Stimulated activated memory B cell treated with anti-CD40 and anti-IgM and Interleukin-4, amounts not matched to agents 10 μg/mL and 1 μg/mL and 100 μg/mL, for 72 hours (primary cell): ENCODE measurements around the gene C1GALT1C1L.
"Not testable (repeated sequence)": the region's sequence is repeated elsewhere in the genome, so short reads cannot be mapped to it uniquely, and the experiment has no call there.

Experiments used
- ATAC-seq: fragments of 150-1000 bp; cut with Tn5 transposase; 2 replicates; pipeline ENCODE4 v1.10.0; 2021
- H3K27ac Mint-ChIP-seq: one replicate; pipeline ENCODE4 v1.8.0; 2022; ENCODE audit warnings: mild to moderate bottlenecking, mixed read lengths
- H3K27me3 Mint-ChIP-seq: one replicate; pipeline ENCODE4 v1.8.0; 2022; ENCODE audit warnings: mixed read lengths
- H3K36me3 Mint-ChIP-seq: one replicate; pipeline ENCODE4 v1.8.0; 2022; ENCODE audit warnings: mixed read lengths
- H3K4me1 Mint-ChIP-seq: one replicate; pipeline ENCODE4 v1.8.0; 2022; ENCODE audit warnings: mixed read lengths
- H3K4me3 Mint-ChIP-seq: one replicate; pipeline ENCODE4 v1.8.0; 2022; ENCODE audit warnings: mild to moderate bottlenecking, moderate library complexity, mixed read lengths
- H3K9me3 Mint-ChIP-seq: one replicate; pipeline ENCODE4 v1.8.0; 2022; ENCODE audit warnings: mixed read lengths

Gene C1GALT1C1L

GRCh38 chr2:43692428-43692994 is 16.3 kb upstream of the C1GALT1C1L start:
- no peaks in the 10 kb centered on the region for H3K36me3 Mint-ChIP-seq
- no peak for ATAC-seq
- no peaks in the 10 kb centered on the region for H3K4me1 Mint-ChIP-seq
- no peaks in the 10 kb centered on the region for H3K9me3 Mint-ChIP-seq
- H3K27ac Mint-ChIP-seq: no peak overlapping the region
- H3K27me3 Mint-ChIP-seq: peaks cover 23% of the 10 kb centered on the region
- no peak overlapping the region for H3K4me3 Mint-ChIP-seq

GRCh38 chr2:43689999-43690398 is 13.8 kb upstream of the C1GALT1C1L start:
- Mint-ChIP-seq H3K4me1 (peaks cover 6% of the 10 kb centered on the region), H3K9me3 (peaks cover 2% of the 10 kb centered on the region), H3K27me3 (peaks cover 23% of the 10 kb centered on the region), H3K27ac (no peak overlapping the region), H3K4me3 (no peak overlapping the region), H3K36me3 (no peaks in the 10 kb centered on the region)
- ATAC-seq: no peak

- H3K4me1 Mint-ChIP-seq: peaks cover 6% of the 10 kb centered on the region
- ATAC-seq: no peak
- peaks cover 2% of the 10 kb centered on the region for H3K9me3 Mint-ChIP-seq
- H3K4me3 Mint-ChIP-seq: no peak overlapping the region
- H3K27me3 Mint-ChIP-seq: peaks cover 9% of the 10 kb centered on the region
- H3K36me3 Mint-ChIP-seq: no peaks in the 10 kb centered on the region
- H3K27ac Mint-ChIP-seq: no peak overlapping the region
Measured at GRCh38 chr2:43685357-43685756, 9.1 kb upstream of the C1GALT1C1L start.

- ATAC-seq, H3K9me3 Mint-ChIP-seq, H3K36me3 Mint-ChIP-seq, H3K4me1 Mint-ChIP-seq, H3K4me3 Mint-ChIP-seq, H3K27ac Mint-ChIP-seq: not testable (repeated sequence)
- H3K27me3 Mint-ChIP-seq: peaks cover 12% of the 10 kb centered on the region
Measured at GRCh38 chr2:43677783-43678182, 1.6 kb upstream of the C1GALT1C1L start.

GRCh38 chr2:43675646-43676321 is 445 bp downstream of the C1GALT1C1L start:
- Mint-ChIP-seq H3K36me3 (peaks cover 10% of the 10 kb centered on the region), H3K4me3 (peak overlapping the region; percentile 65), H3K27ac (no peak overlapping the region), H3K9me3 (peaks cover 6% of the 10 kb centered on the region), H3K27me3 (peaks cover 23% of the 10 kb centered on the region), H3K4me1 (peaks cover 8% of the 10 kb centered on the region)
- no peak for ATAC-seq

- no peak for ATAC-seq
- peaks cover 5% of the 10 kb centered on the region for H3K9me3 Mint-ChIP-seq
- no peaks in the 10 kb centered on the region for H3K4me1 Mint-ChIP-seq
- H3K27me3 Mint-ChIP-seq: peaks cover 20% of the 10 kb centered on the region
- no peak overlapping the region for H3K27ac Mint-ChIP-seq
- no peak overlapping the region for H3K4me3 Mint-ChIP-seq
- H3K36me3 Mint-ChIP-seq: peaks cover 6% of the 10 kb centered on the region
Measured at GRCh38 chr2:43657241-43657640, 19.0 kb downstream of the C1GALT1C1L start.

- Mint-ChIP-seq H3K27me3 (peaks cover 20% of the 10 kb centered on the region), H3K4me3 (no peak overlapping the region), H3K27ac (no peak overlapping the region), H3K4me1 (no peaks in the 10 kb centered on the region), H3K9me3 (peaks cover 5% of the 10 kb centered on the region), H3K36me3 (peaks cover 6% of the 10 kb centered on the region)
- ATAC-seq: no peak
Measured at GRCh38 chr2:43653506-43653905, 22.7 kb downstream of the C1GALT1C1L start.

GRCh38 chr2:43648994-43649701 is 27.1 kb downstream of the C1GALT1C1L start:
- Mint-ChIP-seq H3K4me1 (no peaks in the 10 kb centered on the region), H3K27ac (no peak overlapping the region), H3K27me3 (peaks cover 20% of the 10 kb centered on the region), H3K36me3 (no peaks in the 10 kb centered on the region), H3K9me3 (no peaks in the 10 kb centered on the region), H3K4me3 (no peak overlapping the region)
- no peak for ATAC-seq

GRCh38 chr2:43643680-43644079 is 32.5 kb downstream of the C1GALT1C1L start:
- no peak overlapping the region for H3K4me3 Mint-ChIP-seq
- H3K9me3 Mint-ChIP-seq: peaks cover 4% of the 10 kb centered on the region
- no peaks in the 10 kb centered on the region for H3K27me3 Mint-ChIP-seq
- H3K4me1 Mint-ChIP-seq: no peaks in the 10 kb centered on the region
- no peak overlapping the region for H3K27ac Mint-ChIP-seq
- no peaks in the 10 kb centered on the region for H3K36me3 Mint-ChIP-seq
- ATAC-seq: no peak

- H3K27me3 Mint-ChIP-seq: no peaks in the 10 kb centered on the region
- no peak for ATAC-seq
- peaks cover 4% of the 10 kb centered on the region for H3K9me3 Mint-ChIP-seq
- H3K4me1 Mint-ChIP-seq: no peaks in the 10 kb centered on the region
- no peak overlapping the region for H3K27ac Mint-ChIP-seq
- H3K4me3 Mint-ChIP-seq: no peak overlapping the region
- no peaks in the 10 kb centered on the region for H3K36me3 Mint-ChIP-seq
Measured at GRCh38 chr2:43642363-43642762, 33.9 kb downstream of the C1GALT1C1L start.

GRCh38 chr2:43637030-43637803 is 39.0 kb downstream of the C1GALT1C1L start, which contains the start of gene PLEKHH2:
PLEKHH2 (plus strand) TSS chr2:43637260; CDS start chr2:43644674, 7,414 bp downstream.
- Mint-ChIP-seq H3K9me3 (peaks cover 4% of the 10 kb centered on the region), H3K27ac (peak within 1 kb of the TSS; percentile 68), H3K4me1 (peaks cover 9% of the 10 kb centered on the region), H3K36me3 (no peaks in the 10 kb centered on the region), H3K4me3 (peak within 1 kb of the TSS; percentile 83), H3K27me3 (peaks cover 48% of the 10 kb centered on the region)
- peak; percentile 99 for ATAC-seq

GRCh38 chr2:43636621-43637020 is 39.6 kb downstream of the C1GALT1C1L start:
- Mint-ChIP-seq H3K4me1 (peaks cover 9% of the 10 kb centered on the region), H3K36me3 (no peaks in the 10 kb centered on the region), H3K27ac (peak overlapping the region; percentile 68), H3K9me3 (peaks cover 4% of the 10 kb centered on the region), H3K27me3 (peaks cover 52% of the 10 kb centered on the region), H3K4me3 (peak overlapping the region; percentile 83)
- no peak for ATAC-seq

- not testable (repeated sequence) for H3K4me3 Mint-ChIP-seq, ATAC-seq, H3K9me3 Mint-ChIP-seq, H3K27ac Mint-ChIP-seq, H3K4me1 Mint-ChIP-seq, H3K36me3 Mint-ChIP-seq
- H3K27me3 Mint-ChIP-seq: peaks cover 52% of the 10 kb centered on the region
Measured at GRCh38 chr2:43636153-43636552, 40.1 kb downstream of the C1GALT1C1L start.

GRCh38 chr2:43634604-43635306 is 41.5 kb downstream of the C1GALT1C1L start:
- Mint-ChIP-seq H3K27ac (no peak overlapping the region), H3K4me3 (no peak overlapping the region), H3K36me3 (no peaks in the 10 kb centered on the region), H3K9me3 (peaks cover 4% of the 10 kb centered on the region), H3K4me1 (peaks cover 9% of the 10 kb centered on the region), H3K27me3 (peaks cover 52% of the 10 kb centered on the region)
- ATAC-seq: no peak
